GM12878 (cell line): ENCODE results near the gene ZBED4. TPM values are rescaled to one million over a fixed set of nuclear protein-coding genes. Genes with fewer than 3 reads are reported as not detected.
A peak's percentile ranks its signal among the peaks of the same experiment; 100 is the strongest.

Source experiments
- ATAC-seq: fragments of 200-7000 bp; cut with Tn5 transposase; 3 replicates; pipeline ENCODE4 v1.9.1; 2020; ENCODE audit warnings: mild to moderate bottlenecking, moderate library complexity
- BruUV-seq: library from RNA; stranded (reverse); fragments of 400-500 nt; replicated peaks from 2 replicates; lab custom pipeline; 2021; lab: Mats Ljungman, UMichigan
- CTCF ChIA-PET: fragments of 300-600 bp; sonication (Branson Sonifier 250); formaldehyde crosslinking; extraction: SDS; loops from one replicate; lab custom pipeline; 2021; ENCODE audit warnings: inconsistent platforms; lab: Yijun Ruan, JAX
- POLR2A ChIA-PET: fragments of 350-600 bp; formaldehyde crosslinking; extraction: SDS; loops from one replicate; lab custom pipeline; 2021; ENCODE audit warnings: inconsistent platforms; lab: Charles Lee
- RAD21 ChIA-PET: fragments of 300-600 bp; sonication (Branson Sonifier 250); formaldehyde crosslinking; loops from one replicate; lab custom pipeline; 2023; ENCODE audit warnings: antibody characterized with exemption; ENCODE audit not compliant: unreplicated experiment; lab: Charles Lee
- SMC1A ChIA-PET: fragments of 300-600 bp; sonication (Branson Sonifier 250); formaldehyde crosslinking; loops from one replicate; lab custom pipeline; 2023; ENCODE audit not compliant: unreplicated experiment, uncharacterized antibody; lab: Charles Lee
- DNase-seq: peaks from one replicate; pipeline ENCODE4 v3.0.0-alpha.2; 2011; ENCODE audit warnings: low read depth, low spot score
- FAIRE-seq: peaks from 3 replicates; lab custom pipeline; 2011; peaks lifted over from hg19 to GRCh38; lab: Jason Lieb, UNC
- H2AFZ ChIP-seq: 2 replicates; pipeline ENCODE4 v1.6.0; 2011; ENCODE audit warnings: low read depth, low read length, control low read depth; ENCODE audit not compliant: control insufficient read depth
- H3K27ac ChIP-seq: 2 replicates; pipeline ENCODE4 v1.5.1; 2011; ENCODE audit warnings: control low read depth; ENCODE audit not compliant: control insufficient read depth, insufficient read depth
- H3K27me3 ChIP-seq, 2 experiments: replicated peaks in 1 of 2; 2 replicates each; pipeline versions ENCODE4 v1.6.0 to v1.6.1; 2011; ENCODE audit warnings: low read length in 1 of 2; ENCODE audit not compliant: control insufficient read depth in 2 of 2, insufficient read depth in 2 of 2
- H3K36me3 ChIP-seq, 2 experiments: 2 replicates each; pipeline ENCODE4 v1.5.1; 2011; ENCODE audit warnings: low read length in 1 of 2; ENCODE audit not compliant: control insufficient read depth in 2 of 2, insufficient read depth in 2 of 2
- H3K4me1 ChIP-seq: 2 replicates; pipeline ENCODE4 v1.6.1; 2011; ENCODE audit warnings: mild to moderate bottlenecking, low read length, moderate library complexity, mixed read lengths; ENCODE audit not compliant: control insufficient read depth, insufficient read depth
- H3K4me2 ChIP-seq: 2 replicates; pipeline ENCODE4 v1.6.0; 2011; ENCODE audit warnings: control low read depth; ENCODE audit not compliant: control insufficient read depth, insufficient read depth
- H3K4me3 ChIP-seq: fragments of 200-600 bp; sonication (generic); 2 replicates; pipeline ENCODE4 v1.5.1; 2016
- H3K79me2 ChIP-seq: 2 replicates; pipeline ENCODE4 v1.6.0; 2011; ENCODE audit warnings: low read length; ENCODE audit not compliant: control insufficient read depth, insufficient read depth
- H3K9ac ChIP-seq: 2 replicates; pipeline ENCODE4 v1.8.0; 2011; ENCODE audit warnings: low read length, control low read depth, mixed read lengths; ENCODE audit not compliant: control insufficient read depth, insufficient read depth
- H3K9me3 ChIP-seq: replicated peaks from 3 replicates; pipeline ENCODE4 v1.5.1; 2011; ENCODE audit warnings: mild to moderate bottlenecking, low read length; ENCODE audit not compliant: control insufficient read depth, insufficient read depth
- H4K20me1 ChIP-seq: 2 replicates; pipeline ENCODE4 v1.6.0; 2011; ENCODE audit not compliant: control insufficient read depth, insufficient read depth
- FOXM1 ChIP-seq: IDR thresholded peaks from 2 replicates; pipeline ENCODE4 v1.6.1; 2012; ENCODE audit warnings: low read depth, mild to moderate bottlenecking, inconsistent platforms, low read length, moderate library complexity
- IKZF2 ChIP-seq, 2 experiments: fragments of 450-650 bp; IDR thresholded peaks; 2 replicates each; pipeline ENCODE4 v1.6.1; 2017; ENCODE audit warnings: mild to moderate bottlenecking in 2 of 2, moderate library complexity in 2 of 2
- JUNB ChIP-seq: IDR thresholded peaks from 2 replicates; pipeline ENCODE4 v1.6.1; 2016; ENCODE audit warnings: antibody characterized with exemption, mild to moderate bottlenecking
- MYC ChIP-seq: IDR thresholded peaks from 2 replicates; pipeline ENCODE4 v1.6.1; 2011; ENCODE audit warnings: mild to moderate bottlenecking, low read length, moderate library complexity, inconsistent platforms; ENCODE audit not compliant: insufficient read depth, insufficient replicate concordance, insufficient read length, severe bottlenecking
- NR2C2 ChIP-seq: IDR thresholded peaks from 2 replicates; pipeline ENCODE4 v1.6.1; 2011; ENCODE audit warnings: borderline replicate concordance, low read depth; ENCODE audit not compliant: control insufficient read depth, insufficient read length
- RAD51 ChIP-seq: fragments of 450-650 bp; IDR thresholded peaks from 2 replicates; pipeline ENCODE4 v1.6.1; 2016; ENCODE audit warnings: moderate library complexity, mild to moderate bottlenecking, inconsistent platforms
- SMAD5 ChIP-seq: IDR thresholded peaks from 2 replicates; pipeline ENCODE4 v1.6.1; 2016; ENCODE audit warnings: antibody characterized with exemption, low read depth
- WGBS: methylation state at CpG from one replicate; pipeline ENCODE4 v1.1.6; 2016; ENCODE audit warnings: low lambda C conversion rate; ENCODE audit not compliant: insufficient replicate concordance, insufficient coverage; ENCODE audit errors: missing lambda C conversion rate; 5-methylcytosine and 5-hydroxymethylcytosine counted together
- in situ Hi-C: fragments of 300-500 bp; cut with MboI; formaldehyde crosslinking; loops from 9 replicates; pipeline ENCODE4 v1.14.3; 2018; ENCODE audit warnings: mixed read lengths
- intact Hi-C: fragments of 100-400 bp; cut with micrococcal nuclease; formaldehyde crosslinking; loops from one replicate; pipeline ENCODE4 v1.14.2; 2022; ENCODE audit not compliant: unreplicated experiment
- polyA plus RNA-seq, 11 experiments: library from polyadenylated mRNA; depleted of rRNA in 4 of 11; unstranded in 6 of 11; stranded (reverse) in 5 of 11; fragments of >200 nt; fragmentation: Nextera tagmentation in 4 of 11; fragmentation: Illumina TruSeq in 1 of 11; extraction: Ambion mirVana in 4 of 11; extraction: Trizol in 1 of 11; gene quantifications; 1 replicate in 1 of 11; 2 replicates in 10 of 11; pipeline versions ENCODE4 v1.2.1 to v1.2.3, GENCODE V29; 2011 to 2016; ENCODE audit warnings: inconsistent platforms in 2 of 11, missing spikeins in 2 of 11, low read depth in 1 of 11
- total RNA-seq, 4 experiments: library from RNA; depleted of rRNA in 3 of 4; stranded (reverse); fragments of >200 nt in 3 of 4; fragmentation: Illumina TruSeq in 1 of 4; extraction: Trizol in 1 of 4; gene quantifications; 2 replicates each; pipeline versions ENCODE4 v1.2.1 to v1.2.3, GENCODE V29; 2013 to 2021
- TF ChIP-seq, protein P1 (sequence below): IDR thresholded peaks from 2 replicates; pipeline ENCODE4 v1.6.1; 2012; ENCODE audit warnings: mild to moderate bottlenecking, low read depth, low read length
- TF ChIP-seq, protein P2 (sequence below): fragments of 450-650 bp; IDR thresholded peaks from 2 replicates; pipeline ENCODE4 v1.6.1; 2016; ENCODE audit warnings: mild to moderate bottlenecking

Gene ZBED4
- total and polyA plus RNA-seq, 10 of the 15 experiments (the other 5 are each of a cell fraction or from before 2014, with no cell fraction given) = 2.3 to 21.6 (median 12.8) TPM

DNA sequence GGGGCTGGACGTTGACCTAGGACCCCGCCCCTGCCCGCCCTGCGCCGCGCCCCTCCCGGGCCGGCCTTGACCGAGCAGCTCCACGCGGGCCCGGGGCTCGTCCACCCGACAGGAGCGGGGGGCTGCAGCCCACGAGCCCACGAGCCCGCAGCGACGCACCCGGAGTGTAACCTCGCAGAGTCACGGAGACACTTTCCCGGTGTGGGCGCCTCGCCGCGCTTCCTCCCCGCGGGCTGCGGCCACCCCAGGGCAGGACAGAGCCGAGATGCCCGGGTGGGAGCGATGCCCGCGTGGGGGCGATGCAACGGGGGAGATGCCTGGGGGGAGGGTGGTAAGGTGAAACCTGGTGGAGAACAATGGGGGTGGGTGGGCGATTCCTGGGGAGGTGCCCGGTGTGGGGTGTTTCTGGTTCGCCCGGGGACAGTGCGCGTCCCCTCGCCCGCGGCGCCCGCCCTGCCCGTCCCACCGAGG lies 4.9 kb upstream of the ZBED4 start:
- Histone ChIP-seq H3K4me3 (no peak overlapping the region), H3K36me3 (no peaks in the 10 kb centered on the region), H3K27ac (no peak overlapping the region), H2AFZ (no peak overlapping the region), H3K79me2 (no peaks in the 10 kb centered on the region), H3K9me3 (no peaks in the 10 kb centered on the region), H3K4me1 (no peaks in the 10 kb centered on the region), H3K4me2 (0 out of 2 replicates have a peak overlapping the region, but pooled peaks have one; percentile 32), H4K20me1 (no peaks in the 10 kb centered on the region), H3K9ac (no peak overlapping the region), H3K27me3 (peaks cover 8 to 13% of the 10 kb centered on the region in 2 experiments)
- TF ChIP-seq, protein P1, sequence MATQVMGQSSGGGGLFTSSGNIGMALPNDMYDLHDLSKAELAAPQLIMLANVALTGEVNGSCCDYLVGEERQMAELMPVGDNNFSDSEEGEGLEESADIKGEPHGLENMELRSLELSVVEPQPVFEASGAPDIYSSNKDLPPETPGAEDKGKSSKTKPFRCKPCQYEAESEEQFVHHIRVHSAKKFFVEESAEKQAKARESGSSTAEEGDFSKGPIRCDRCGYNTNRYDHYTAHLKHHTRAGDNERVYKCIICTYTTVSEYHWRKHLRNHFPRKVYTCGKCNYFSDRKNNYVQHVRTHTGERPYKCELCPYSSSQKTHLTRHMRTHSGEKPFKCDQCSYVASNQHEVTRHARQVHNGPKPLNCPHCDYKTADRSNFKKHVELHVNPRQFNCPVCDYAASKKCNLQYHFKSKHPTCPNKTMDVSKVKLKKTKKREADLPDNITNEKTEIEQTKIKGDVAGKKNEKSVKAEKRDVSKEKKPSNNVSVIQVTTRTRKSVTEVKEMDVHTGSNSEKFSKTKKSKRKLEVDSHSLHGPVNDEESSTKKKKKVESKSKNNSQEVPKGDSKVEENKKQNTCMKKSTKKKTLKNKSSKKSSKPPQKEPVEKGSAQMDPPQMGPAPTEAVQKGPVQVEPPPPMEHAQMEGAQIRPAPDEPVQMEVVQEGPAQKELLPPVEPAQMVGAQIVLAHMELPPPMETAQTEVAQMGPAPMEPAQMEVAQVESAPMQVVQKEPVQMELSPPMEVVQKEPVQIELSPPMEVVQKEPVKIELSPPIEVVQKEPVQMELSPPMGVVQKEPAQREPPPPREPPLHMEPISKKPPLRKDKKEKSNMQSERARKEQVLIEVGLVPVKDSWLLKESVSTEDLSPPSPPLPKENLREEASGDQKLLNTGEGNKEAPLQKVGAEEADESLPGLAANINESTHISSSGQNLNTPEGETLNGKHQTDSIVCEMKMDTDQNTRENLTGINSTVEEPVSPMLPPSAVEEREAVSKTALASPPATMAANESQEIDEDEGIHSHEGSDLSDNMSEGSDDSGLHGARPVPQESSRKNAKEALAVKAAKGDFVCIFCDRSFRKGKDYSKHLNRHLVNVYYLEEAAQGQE = no peak
- no peak for TF ChIP-seq MYC
- TF ChIP-seq SMAD5 = no peak
- no peak for TF ChIP-seq FOXM1
- TF ChIP-seq JUNB = no peak
- no peak for TF ChIP-seq IKZF2 (IDR thresholded peaks at IDR 0.05)
- TF ChIP-seq RAD51 = no peak
- no peak for TF ChIP-seq NR2C2
- TF ChIP-seq, protein P2, sequence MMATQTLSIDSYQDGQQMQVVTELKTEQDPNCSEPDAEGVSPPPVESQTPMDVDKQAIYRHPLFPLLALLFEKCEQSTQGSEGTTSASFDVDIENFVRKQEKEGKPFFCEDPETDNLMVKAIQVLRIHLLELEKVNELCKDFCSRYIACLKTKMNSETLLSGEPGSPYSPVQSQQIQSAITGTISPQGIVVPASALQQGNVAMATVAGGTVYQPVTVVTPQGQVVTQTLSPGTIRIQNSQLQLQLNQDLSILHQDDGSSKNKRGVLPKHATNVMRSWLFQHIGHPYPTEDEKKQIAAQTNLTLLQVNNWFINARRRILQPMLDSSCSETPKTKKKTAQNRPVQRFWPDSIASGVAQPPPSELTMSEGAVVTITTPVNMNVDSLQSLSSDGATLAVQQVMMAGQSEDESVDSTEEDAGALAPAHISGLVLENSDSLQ = no peak
- POLR2A ChIA-PET = no interaction called here
- in situ Hi-C loops (no loop called here), intact Hi-C loops (no loop called here)
- BruUV-seq = no TSS peak
- WGBS = 11% methylated on average over 25 of the region's 51 CpGs
- RAD21 ChIA-PET = no interaction called here
- CTCF ChIA-PET = no interaction called here
- no peak for DNase-seq
- SMC1A ChIA-PET = no interaction called here
- no peak for FAIRE-seq
- ATAC-seq = no peak
